ENCODE data around the gene ABTB2. TPM values are rescaled to one million over a fixed set of nuclear protein-coding genes. Genes with fewer than 3 reads are reported as not detected.

Gene ABTB2
- total RNA-seq, 1 donor: 2.3 TPM

GRCh38 chr11:34154059-34154875 is 203.5 kb downstream of the ABTB2 start:
- H3K9me3 ChIP-seq (ENCODE audit: low read depth, low read length): no peaks in the 10 kb centered on the region
- no peak overlapping the region for H3K4me3 ChIP-seq (ENCODE audit: low read length)
- H3K27me3 ChIP-seq (ENCODE audit: insufficient read depth, low read length): no peaks in the 10 kb centered on the region
- peaks cover 25% of the 10 kb centered on the region for H3K4me1 ChIP-seq (ENCODE audit: insufficient read depth, low read length)

- Histone ChIP-seq H3K27me3 (ENCODE audit: insufficient read depth, low read length) (no peaks in the 10 kb centered on the region), H3K4me3 (ENCODE audit: low read length) (no peak overlapping the region), H3K4me1 (ENCODE audit: insufficient read depth, low read length) (peaks cover 36% of the 10 kb centered on the region), H3K9me3 (ENCODE audit: low read depth, low read length) (no peaks in the 10 kb centered on the region)
Measured at GRCh38 chr11:34151916-34152845, 205.6 kb downstream of the ABTB2 start.

- Histone ChIP-seq H3K4me1 (ENCODE audit: insufficient read depth, low read length) (peaks cover 36% of the 10 kb centered on the region), H3K9me3 (ENCODE audit: low read depth, low read length) (no peaks in the 10 kb centered on the region), H3K27me3 (ENCODE audit: insufficient read depth, low read length) (no peaks in the 10 kb centered on the region), H3K4me3 (ENCODE audit: low read length) (no peak overlapping the region)
Measured at GRCh38 chr11:34151166-34151565, 206.6 kb downstream of the ABTB2 start.

- Histone ChIP-seq H3K4me1 (ENCODE audit: insufficient read depth, low read length) (peaks cover 37% of the 10 kb centered on the region), H3K4me3 (ENCODE audit: low read length) (no peak overlapping the region), H3K9me3 (ENCODE audit: low read depth, low read length) (no peaks in the 10 kb centered on the region), H3K27me3 (ENCODE audit: insufficient read depth, low read length) (no peaks in the 10 kb centered on the region)
Measured at GRCh38 chr11:34150494-34151151, 207.2 kb downstream of the ABTB2 start.

GRCh38 chr11:34149786-34150185 is 208.0 kb downstream of the ABTB2 start:
- Histone ChIP-seq H3K27me3 (ENCODE audit: insufficient read depth, low read length) (no peaks in the 10 kb centered on the region), H3K4me1 (ENCODE audit: insufficient read depth, low read length) (peaks cover 36% of the 10 kb centered on the region), H3K9me3 (ENCODE audit: low read depth, low read length) (no peaks in the 10 kb centered on the region)

GRCh38 chr11:34149274-34149673 is 208.5 kb downstream of the ABTB2 start:
- no peaks in the 10 kb centered on the region for H3K9me3 ChIP-seq (ENCODE audit: low read depth, low read length)
- no peaks in the 10 kb centered on the region for H3K27me3 ChIP-seq (ENCODE audit: insufficient read depth, low read length)
- peaks cover 31% of the 10 kb centered on the region for H3K4me1 ChIP-seq (ENCODE audit: insufficient read depth, low read length)
- no peak overlapping the region for H3K4me3 ChIP-seq (ENCODE audit: low read length)

More at GRCh38 chr11:34149786-34150185, 208.0 kb downstream of the ABTB2 start:
- no peak overlapping the region for H3K4me3 ChIP-seq (ENCODE audit: low read length)

GRCh38 chr11:34148504-34149165 is 209.2 kb downstream of the ABTB2 start:
- no peak overlapping the region for H3K4me3 ChIP-seq (ENCODE audit: low read length)
- no peaks in the 10 kb centered on the region for H3K27me3 ChIP-seq (ENCODE audit: insufficient read depth, low read length)
- H3K4me1 ChIP-seq (ENCODE audit: insufficient read depth, low read length): peaks cover 25% of the 10 kb centered on the region
- H3K9me3 ChIP-seq (ENCODE audit: low read depth, low read length): no peaks in the 10 kb centered on the region

- Histone ChIP-seq H3K27me3 (ENCODE audit: insufficient read depth, low read length) (no peaks in the 10 kb centered on the region), H3K9me3 (ENCODE audit: low read depth, low read length) (no peaks in the 10 kb centered on the region), H3K4me3 (ENCODE audit: low read length) (no peak overlapping the region), H3K4me1 (ENCODE audit: insufficient read depth, low read length) (peaks cover 16% of the 10 kb centered on the region)
Measured at GRCh38 chr11:34147581-34147980, 210.2 kb downstream of the ABTB2 start.

GRCh38 chr11:34146866-34147265 is 210.9 kb downstream of the ABTB2 start:
- H3K4me1 ChIP-seq (ENCODE audit: insufficient read depth, low read length): peaks cover 16% of the 10 kb centered on the region
- no peaks in the 10 kb centered on the region for H3K27me3 ChIP-seq (ENCODE audit: insufficient read depth, low read length)
- no peak overlapping the region for H3K4me3 ChIP-seq (ENCODE audit: low read length)
- H3K9me3 ChIP-seq (ENCODE audit: low read depth, low read length): no peaks in the 10 kb centered on the region

GRCh38 chr11:34146411-34146810 is 211.4 kb downstream of the ABTB2 start:
- no peaks in the 10 kb centered on the region for H3K9me3 ChIP-seq (ENCODE audit: low read depth, low read length)
- H3K4me1 ChIP-seq (ENCODE audit: insufficient read depth, low read length): peaks cover 16% of the 10 kb centered on the region
- H3K27me3 ChIP-seq (ENCODE audit: insufficient read depth, low read length): no peaks in the 10 kb centered on the region
- no peak overlapping the region for H3K4me3 ChIP-seq (ENCODE audit: low read length)

GRCh38 chr11:34145847-34146381 is 211.9 kb downstream of the ABTB2 start:
- peaks cover 16% of the 10 kb centered on the region for H3K4me1 ChIP-seq (ENCODE audit: insufficient read depth, low read length)
- H3K27me3 ChIP-seq (ENCODE audit: insufficient read depth, low read length): no peaks in the 10 kb centered on the region
- no peaks in the 10 kb centered on the region for H3K9me3 ChIP-seq (ENCODE audit: low read depth, low read length)

GRCh38 chr11:34145073-34145472 is 212.7 kb downstream of the ABTB2 start:
- H3K27me3 ChIP-seq (ENCODE audit: insufficient read depth, low read length): no peaks in the 10 kb centered on the region
- peaks cover 16% of the 10 kb centered on the region for H3K4me1 ChIP-seq (ENCODE audit: insufficient read depth, low read length)
- no peaks in the 10 kb centered on the region for H3K9me3 ChIP-seq (ENCODE audit: low read depth, low read length)
- no peak overlapping the region for H3K4me3 ChIP-seq (ENCODE audit: low read length)

More at GRCh38 chr11:34145847-34146381, 211.9 kb downstream of the ABTB2 start:
- H3K4me3 ChIP-seq (ENCODE audit: low read length): no peak overlapping the region

GRCh38 chr11:34143048-34143447 is 214.8 kb downstream of the ABTB2 start:
- Histone ChIP-seq H3K4me3 (ENCODE audit: low read length) (no peak overlapping the region), H3K9me3 (ENCODE audit: low read depth, low read length) (no peaks in the 10 kb centered on the region), H3K4me1 (ENCODE audit: insufficient read depth, low read length) (peaks cover 7% of the 10 kb centered on the region), H3K27me3 (ENCODE audit: insufficient read depth, low read length) (no peaks in the 10 kb centered on the region)

GRCh38 chr11:34140149-34140548 is 217.7 kb downstream of the ABTB2 start:
- Histone ChIP-seq H3K4me1 (ENCODE audit: insufficient read depth, low read length) (peaks cover under 1% of the 10 kb centered on the region), H3K27me3 (ENCODE audit: insufficient read depth, low read length) (no peaks in the 10 kb centered on the region), H3K4me3 (ENCODE audit: low read length) (no peak overlapping the region), H3K9me3 (ENCODE audit: low read depth, low read length) (no peaks in the 10 kb centered on the region)
